Fibroblast of skin of back (primary cell): Measurements from ENCODE around the gene ITGB7. TPM values are rescaled to one million over a fixed set of nuclear protein-coding genes. Genes with fewer than 3 reads are reported as not detected.

ENCODE experiments used
- DNase-seq: peaks from one replicate; pipeline ENCODE4 v3.0.0-alpha.2; 2013
- polyA plus RNA-seq, 2 experiments: library from polyadenylated mRNA; unstranded; fragments of 120-200 nt; gene quantifications; one replicate each; pipeline ENCODE4 v1.2.1, GENCODE V29; 2013; ENCODE audit not compliant: insufficient read length in 2 of 2

The ITGB7 gene
- polyA plus RNA-seq (2013, experiment 1 of 2; ENCODE audit: insufficient read length): 0.57 TPM
- polyA plus RNA-seq (2013, experiment 2 of 2; ENCODE audit: insufficient read length): not detected

DNA sequence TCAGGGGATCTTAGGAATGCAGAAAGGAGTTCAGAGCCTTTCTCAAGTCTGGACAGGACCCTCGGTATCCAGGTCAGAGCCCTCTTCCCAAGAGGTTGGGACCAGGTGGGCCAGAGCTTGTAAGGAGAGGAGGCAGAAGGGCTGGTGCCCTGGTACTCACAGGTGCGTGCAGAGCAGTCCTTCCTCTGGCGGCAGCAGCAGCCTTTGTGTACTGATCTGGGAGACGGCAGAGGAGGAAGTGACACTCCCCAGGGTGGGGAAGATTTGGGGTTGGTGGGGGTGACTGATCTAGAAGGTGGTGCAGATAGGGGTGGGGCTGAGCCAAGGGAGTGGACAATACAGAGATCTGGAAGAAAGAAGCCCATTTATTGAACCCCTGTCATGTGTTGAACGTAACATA lies at the start of gene ITGB7:
Gene ITGB7 (minus strand): TSS at position 210 of the 400 bp plus-strand sequence. CDS start 6,808 bp downstream, outside the sequence.
- no peak for DNase-seq

DNA sequence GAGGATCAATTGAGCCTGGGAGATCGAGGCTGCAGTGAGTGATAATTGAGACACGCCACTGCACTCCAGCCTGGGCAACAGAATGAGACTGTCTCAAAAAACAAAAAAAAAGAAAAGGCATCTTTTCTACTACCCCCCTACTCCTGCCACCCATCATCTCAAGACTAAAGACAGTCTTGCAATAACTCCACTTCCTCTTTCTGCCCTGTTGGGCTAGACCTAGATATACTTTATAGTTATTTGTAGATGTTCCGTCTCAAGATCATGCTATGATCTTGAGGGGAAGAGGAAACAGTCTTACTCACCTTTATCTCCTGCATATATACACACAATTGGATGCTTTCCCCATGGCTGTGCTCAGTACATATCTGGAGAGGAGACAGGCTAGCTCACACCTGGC lies 48.9 kb upstream of the ITGB7 start:
- DNase-seq: no peak

DNA sequence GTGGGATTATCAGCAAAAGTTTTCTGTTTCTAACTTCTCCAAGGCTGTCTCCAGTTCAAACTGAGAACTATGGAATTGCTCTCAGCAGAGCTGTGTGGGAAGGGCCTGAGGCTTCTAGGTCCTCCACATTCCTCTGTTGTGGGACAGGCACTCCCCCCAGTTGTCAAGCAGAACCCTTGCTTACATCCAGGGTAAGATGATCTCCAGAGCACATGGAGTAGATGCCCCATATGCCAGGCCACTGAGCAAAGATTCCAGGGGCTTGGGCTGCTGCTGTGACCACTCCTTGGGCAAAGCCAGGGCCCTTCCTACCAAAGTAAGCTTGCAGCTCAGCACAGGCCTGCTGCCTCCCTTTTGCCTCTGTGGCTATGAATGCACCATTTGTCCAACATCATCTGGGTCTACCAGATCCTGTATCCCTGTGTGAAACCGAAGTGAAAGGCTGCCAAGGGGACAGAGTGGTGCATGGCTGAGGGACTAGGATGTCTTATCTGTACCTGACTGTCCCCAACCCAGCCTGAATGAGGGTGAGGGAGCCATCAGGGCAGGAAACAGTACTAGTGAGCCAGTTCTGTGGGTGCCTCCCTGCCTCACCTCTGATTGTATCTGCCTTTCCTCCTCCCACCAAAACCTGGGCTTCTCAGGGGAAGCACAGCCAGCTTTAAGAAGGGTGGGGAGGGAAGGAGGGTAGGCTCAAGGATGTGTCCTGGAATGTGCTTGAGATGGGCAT lies 47.9 kb upstream of the ITGB7 start:
- DNase-seq: no peak

DNA sequence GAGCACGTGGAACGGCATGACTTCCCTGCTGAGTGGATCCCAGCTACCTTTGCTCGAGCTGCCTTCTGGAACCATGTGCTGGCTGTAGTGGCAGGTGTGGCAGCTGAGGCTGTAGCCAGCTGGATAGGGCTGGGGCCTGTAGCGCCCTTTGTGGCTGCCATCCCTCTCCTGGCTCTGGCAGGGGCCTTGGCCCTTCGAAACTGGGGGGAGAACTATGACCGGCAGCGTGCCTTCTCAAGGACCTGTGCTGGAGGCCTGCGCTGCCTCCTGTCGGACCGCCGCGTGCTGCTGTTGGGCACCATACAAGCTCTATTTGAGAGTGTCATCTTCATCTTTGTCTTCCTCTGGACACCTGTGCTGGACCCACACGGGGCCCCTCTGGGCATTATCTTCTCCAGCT lies 46.2 kb upstream of the ITGB7 start:
- DNase-seq: no peak

DNA sequence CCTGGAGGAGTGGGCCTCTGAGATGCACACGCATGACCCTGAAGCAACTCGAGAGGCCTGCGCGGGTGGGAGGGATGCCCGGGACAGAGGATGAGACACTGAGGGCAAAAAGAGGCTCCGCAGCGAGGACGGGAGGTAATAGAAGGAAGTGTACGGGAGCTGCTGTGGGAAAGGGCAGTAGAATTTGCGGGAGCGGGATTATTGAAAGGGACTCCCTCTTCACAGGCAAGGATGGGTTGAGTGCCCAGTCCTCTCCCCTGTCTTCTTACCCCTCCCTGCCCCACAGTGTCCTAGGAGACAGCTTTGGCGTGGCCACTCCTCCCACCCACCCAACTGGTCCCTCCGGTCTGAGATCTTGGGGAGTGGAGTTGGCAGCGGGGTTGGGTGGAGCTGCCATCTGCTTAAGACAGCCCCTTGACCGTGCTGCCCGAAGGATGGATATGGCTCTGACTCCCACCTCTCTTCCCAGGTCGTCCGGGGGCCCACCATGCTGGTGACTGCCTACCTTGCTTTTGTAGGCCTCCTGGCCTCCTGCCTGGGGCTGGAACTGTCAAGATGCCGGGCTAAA lies 45.4 kb upstream of the ITGB7 start:
- no peak for DNase-seq

DNA sequence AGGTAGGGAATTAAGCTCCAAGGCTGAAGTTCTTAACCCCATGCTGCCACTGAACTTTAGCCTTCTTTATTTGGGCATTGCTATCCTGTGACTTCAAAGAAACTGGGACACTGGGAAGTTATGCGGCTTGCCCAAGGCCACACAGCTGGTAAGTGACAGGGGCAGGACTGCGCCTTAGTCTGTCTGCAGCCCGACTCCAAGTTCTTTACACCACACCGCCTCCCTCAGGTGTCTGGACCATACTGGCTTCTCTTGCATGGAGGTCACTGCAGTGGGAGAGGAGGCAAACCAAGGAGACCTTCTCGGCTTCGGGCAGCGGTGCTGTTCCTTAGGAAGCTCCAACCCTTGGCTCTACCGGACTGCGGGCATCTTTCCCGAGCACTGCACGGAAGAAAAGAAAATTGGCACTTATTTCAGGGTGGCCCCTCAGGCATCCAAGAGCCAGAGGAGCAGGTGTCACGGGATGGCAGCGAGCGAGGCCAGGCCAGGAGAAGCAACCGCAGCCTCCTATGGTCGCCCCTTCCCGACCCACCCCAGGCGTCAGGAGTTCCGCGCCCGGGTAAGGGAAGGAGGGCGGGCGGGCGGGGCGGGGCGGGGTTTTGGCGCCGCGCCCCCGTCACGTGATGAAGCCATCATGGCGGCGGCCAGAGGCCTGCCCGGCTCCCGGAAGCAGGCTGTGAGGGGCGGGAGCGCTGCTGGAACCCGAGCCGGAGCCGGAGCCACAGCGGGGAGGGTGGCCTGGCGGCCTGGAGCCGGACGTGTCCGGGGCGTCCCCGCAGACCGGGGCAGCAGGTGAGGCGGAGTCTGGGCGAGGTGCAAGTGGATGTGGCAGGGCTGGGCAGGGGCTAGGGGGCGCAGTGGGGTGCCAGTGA lies 44.7 kb upstream of the ITGB7 start:
- peak; percentile 76 for DNase-seq

DNA sequence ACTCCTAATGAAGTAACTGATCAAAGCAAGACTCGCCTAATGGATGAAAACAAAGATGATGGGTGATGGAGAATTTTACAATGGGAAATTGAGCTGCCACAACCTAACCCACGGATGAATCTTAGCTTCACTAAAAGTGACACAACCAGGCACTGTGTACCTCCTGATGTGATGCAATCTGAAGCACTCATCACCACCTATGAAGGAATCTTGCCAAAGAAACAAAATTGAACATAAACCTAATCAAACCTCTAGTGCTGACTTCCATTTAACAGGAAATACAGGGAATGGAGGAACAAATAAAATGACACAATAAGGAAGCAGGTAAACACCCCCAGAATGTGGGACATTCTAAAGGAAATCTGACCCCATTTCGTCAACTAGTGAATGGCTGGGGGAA lies 38.2 kb upstream of the ITGB7 start:
- no peak for DNase-seq

GRCh38 chr12:53244337-53244736 lies 37.3 kb upstream of the ITGB7 start:
- DNase-seq: no peak

DNA sequence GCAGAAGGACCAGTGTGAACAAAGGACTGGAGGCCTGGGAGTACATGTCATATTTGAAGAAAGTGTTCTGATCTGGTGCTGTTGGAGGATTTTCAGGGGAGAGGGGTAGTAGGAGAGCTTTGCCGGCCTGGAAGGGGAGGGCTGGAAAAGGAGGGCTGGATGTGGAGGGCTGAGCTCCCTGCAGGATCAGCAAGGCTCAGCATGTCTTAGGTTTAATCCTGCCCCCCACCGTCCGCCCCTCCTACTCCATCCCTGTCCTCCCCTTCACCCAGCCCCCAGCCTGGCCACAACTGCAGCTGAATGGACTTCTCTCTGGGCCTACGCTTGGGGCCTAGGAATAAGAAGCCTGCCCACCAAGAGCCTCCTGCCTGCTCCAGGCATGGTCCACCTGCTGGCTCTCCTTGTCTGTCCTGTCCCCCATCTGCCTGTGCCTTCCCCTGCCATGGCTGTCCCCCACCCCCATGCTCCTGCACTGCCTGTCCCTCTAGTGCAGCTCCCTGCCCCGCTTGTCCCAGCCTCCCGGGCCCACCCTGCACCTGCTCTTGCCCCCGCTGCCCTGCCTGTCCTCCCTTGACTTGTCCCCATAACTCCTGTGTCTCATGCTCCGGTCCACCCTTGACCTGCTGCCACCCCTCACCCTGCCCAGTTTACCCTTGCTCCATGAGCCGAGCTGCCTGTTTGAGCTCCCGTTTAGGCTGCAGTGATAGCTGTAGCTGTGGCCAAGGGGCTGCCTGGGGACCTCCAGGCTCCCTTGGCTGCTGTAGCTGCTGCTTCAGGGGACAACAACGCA lies 34.8 kb upstream of the ITGB7 start:
- DNase-seq: no peak

GRCh38 chr12:53239643-53240258 lies 32.7 kb upstream of the ITGB7 start:
- DNase-seq: no peak

- DNase-seq: no peak
Observed at GRCh38 chr12:53236443-53237111, 29.5 kb upstream of the ITGB7 start.

DNA sequence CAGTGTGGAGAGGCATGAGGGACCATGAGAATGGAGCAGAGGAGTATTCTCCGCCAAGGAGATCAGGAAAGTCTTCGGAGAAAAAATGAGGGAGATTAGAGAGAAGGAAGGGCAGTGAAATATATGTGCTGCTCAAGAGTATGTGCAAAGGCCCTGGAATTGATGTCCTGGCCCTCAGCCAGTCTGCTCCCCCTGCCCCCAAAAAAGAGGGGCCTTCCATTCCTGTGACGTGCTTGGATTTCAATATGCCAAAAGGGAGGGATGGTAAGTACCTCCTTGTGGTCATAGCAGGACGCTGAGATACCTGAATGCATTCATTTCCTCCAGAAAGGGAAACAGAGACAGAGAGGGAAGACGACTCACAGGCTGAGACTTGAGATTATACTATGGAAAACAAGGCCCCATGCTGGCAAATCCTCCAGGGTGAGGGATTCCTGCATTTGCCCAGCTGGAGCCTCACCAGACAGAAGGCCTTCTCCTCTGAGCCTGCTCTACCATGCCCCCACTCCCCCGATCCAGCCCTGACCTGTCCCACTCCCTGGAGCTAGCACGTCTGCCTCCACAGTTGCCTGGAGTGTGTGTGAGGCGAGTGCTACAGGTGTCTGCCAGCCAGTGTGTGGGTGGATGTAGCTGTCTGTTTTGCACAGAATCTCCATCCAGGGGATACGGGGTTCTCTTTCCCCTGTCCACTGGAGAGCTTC lies 28.8 kb upstream of the ITGB7 start:
- no peak for DNase-seq

DNA sequence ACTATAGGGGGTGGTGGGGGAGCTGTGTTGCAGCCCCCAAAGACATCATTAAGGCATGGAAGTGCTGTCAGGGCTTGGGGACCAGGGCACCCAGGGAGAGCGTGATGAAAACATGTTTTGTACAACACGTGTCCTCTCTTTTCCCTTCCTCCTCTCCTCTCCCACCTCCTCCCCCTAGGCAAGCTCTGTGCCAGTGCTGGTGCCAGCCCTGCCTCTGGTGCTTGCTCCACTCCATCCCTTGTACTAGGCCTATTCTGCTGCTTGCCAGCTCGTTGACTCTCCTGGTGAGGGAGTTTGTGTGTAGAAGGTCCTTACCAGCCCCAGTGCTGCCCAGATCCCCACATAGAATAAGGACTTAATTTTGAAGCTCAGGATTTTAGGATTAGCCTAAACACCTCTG lies 28.1 kb upstream of the ITGB7 start:
- no peak for DNase-seq

DNA sequence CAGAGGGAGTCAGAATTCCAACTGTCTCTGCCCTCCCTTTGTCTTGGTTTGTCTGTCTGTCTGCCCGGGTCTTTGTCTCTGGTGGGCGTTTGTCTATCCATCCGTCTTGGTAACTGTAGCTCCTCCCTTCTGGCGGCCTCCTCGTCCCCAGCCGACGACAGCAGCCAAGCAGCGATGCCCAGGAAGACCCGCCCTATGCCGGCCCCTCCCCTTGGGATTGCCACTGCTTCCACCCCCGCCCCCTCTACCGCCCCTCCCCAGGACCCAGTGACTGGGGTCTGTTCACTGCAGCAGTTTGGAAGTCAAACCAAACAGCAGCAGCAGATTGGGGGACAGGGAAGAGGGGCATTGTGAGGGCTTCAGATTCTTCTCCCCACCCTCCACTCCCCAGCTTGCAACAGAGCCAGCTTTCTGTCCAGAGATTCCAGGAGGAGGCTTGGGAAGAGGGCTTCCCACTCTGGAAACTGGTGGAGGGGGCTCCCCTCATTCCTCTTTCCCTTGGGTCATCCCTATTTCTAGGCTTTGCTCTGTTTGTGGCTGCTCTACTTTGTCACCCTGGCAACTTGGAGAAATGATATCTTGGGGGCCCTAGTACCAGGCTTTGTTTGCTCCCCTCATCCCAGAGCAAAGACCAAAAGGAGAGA lies 27.3 kb upstream of the ITGB7 start:
- no peak for DNase-seq

GRCh38 chr12:53233671-53234121 lies 26.6 kb upstream of the ITGB7 start:
- no peak for DNase-seq

GRCh38 chr12:53232646-53233461 lies 25.8 kb upstream of the ITGB7 start:
- peak; percentile 49 for DNase-seq

DNA sequence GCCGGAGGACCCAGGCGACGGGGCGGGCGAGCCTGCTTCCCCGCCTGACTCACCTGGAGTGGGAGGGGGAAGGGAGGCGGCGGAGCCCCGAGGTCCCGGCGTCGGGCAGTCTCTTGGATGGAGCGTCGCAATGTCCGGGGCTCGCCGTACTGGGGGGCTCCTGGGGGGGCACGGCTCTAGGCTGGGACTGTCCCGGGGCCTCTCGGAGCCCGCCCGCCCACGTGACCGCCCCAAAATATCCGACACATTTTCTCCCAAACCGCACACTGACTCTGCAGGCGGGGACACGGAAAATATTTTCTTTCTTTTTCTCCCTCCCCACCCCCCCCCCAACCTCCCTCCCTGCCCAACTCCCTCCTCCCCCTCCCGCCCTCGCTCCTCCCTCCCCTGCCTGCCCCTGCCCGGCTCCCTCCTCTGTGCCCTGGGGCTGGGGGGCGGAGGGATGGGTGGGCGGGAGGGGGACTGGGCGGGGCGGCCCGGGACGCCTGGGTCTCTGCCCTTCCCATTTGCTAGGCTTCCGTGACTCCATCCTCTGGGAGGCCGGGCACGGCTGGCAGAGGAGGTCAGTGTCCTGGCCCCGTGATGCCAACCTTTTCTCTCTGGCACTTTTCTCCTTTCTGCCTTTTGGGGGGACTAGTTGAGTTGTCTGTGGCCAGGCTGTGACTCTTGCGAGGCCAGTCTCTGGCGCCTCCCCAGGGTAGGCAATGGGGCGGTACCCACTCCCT lies 25.0 kb upstream of the ITGB7 start, which contains the start of gene RARG:
Gene RARG (minus strand): TSS at position 289 of the 725 bp plus-strand sequence. CDS start 4,664 bp downstream, outside the sequence.
- DNase-seq: peak; percentile 82

DNA sequence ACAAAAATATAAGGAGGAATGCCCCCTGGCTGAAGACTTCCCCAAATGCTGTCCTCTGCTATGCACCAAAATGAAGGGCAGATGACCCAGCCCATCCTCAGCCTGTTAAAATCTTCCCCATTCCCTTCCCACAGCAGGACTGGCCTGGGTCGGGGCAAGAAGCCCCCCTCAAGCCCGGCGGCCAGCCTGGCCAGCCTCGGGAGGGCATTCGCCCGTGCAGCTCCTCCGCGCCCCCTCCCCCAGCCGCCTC lies 24.5 kb upstream of the ITGB7 start:
- no peak for DNase-seq
